Right lobe of liver (tissue), 6 donors: ENCODE measurements around the gene RNF113B. TPM values are rescaled to one million over a fixed set of nuclear protein-coding genes. Genes with fewer than 3 reads are reported as not detected.

Experiments
- ATAC-seq, 4 donors: fragments of 200-7000 bp; cut with Tn5 transposase; one replicate each; pipeline ENCODE4 v1.9.1; 2020; ENCODE audit warnings: mild to moderate bottlenecking in 4 of 4, moderate library complexity in 4 of 4
- DNase-seq, 3 donors: peaks; one replicate each; pipeline ENCODE4 v3.0.0-alpha.2; 2020
- H3K27ac ChIP-seq, 3 donors: fragments of 200-600 bp; one replicate each; pipeline ENCODE4 v1.8.0; 2022
- H3K27me3 ChIP-seq, 2 donors: fragments of 200-600 bp; one replicate each; pipeline ENCODE4 v1.8.0; 2022
- H3K36me3 ChIP-seq, 4 donors: fragments of 200-600 bp; sonication (generic) in 1 of 4; one replicate each; pipeline versions ENCODE4 v1.5.1 to v1.8.0; 2017 to 2022; ENCODE audit warnings: control low read depth in 1 of 4
- H3K4me1 ChIP-seq, 4 donors: fragments of 200-600 bp; sonication (generic) in 1 of 4; one replicate each; pipeline versions ENCODE4 v1.5.1 to v1.8.0; 2017 to 2022; ENCODE audit warnings: control low read depth in 1 of 4
- H3K4me3 ChIP-seq, 3 donors: fragments of 200-600 bp; one replicate each; pipeline ENCODE4 v1.8.0; 2022
- H3K9me3 ChIP-seq, 4 donors: fragments of 200-600 bp; sonication (generic) in 1 of 4; one replicate each; pipeline versions ENCODE4 v1.5.1 to v1.8.0; 2017 to 2022; ENCODE audit warnings: control low read depth in 1 of 4
- CTCF ChIP-seq, 4 donors: fragments of 200-600 bp in 3 of 4; fragments of 450-650 bp in 1 of 4; IDR thresholded peaks; one replicate each; pipeline versions ENCODE4 v1.5.1 to v1.8.0; 2016 to 2022; ENCODE audit warnings: antibody characterized with exemption in 4 of 4, mild to moderate bottlenecking in 2 of 4
- POLR2A ChIP-seq: fragments of 450-650 bp; IDR thresholded peaks from one replicate; pipeline ENCODE4 v1.6.1; 2017; ENCODE audit warnings: antibody characterized with exemption, mild to moderate bottlenecking
- WGBS: methylation state at CpG from one replicate; pipeline ENCODE4 v1.1.6; 2018; ENCODE audit warnings: low coverage, low lambda C conversion rate; ENCODE audit not compliant: insufficient coverage; ENCODE audit errors: missing lambda C conversion rate; 5-methylcytosine and 5-hydroxymethylcytosine counted together
- intact Hi-C, 2 donors: fragments of 100-400 bp; cut with DNase I; formaldehyde crosslinking; loops; one replicate each; pipeline versions ENCODE4 v1.11.2 to v1.14.1; 2022
- long read RNA-seq: library from polyadenylated mRNA; unstranded; transcript quantifications from one replicate; pipeline ENCODE4 v2.0.0, GENCODE V29; 2019
- total RNA-seq, 6 experiments: library from RNA; depleted of rRNA in 2 of 6; stranded (reverse); fragments of >200 nt in 2 of 6; fragmentation: NEBNext Ultra II Directional in 3 of 6; extraction: Animal tissue kit (Norgen Biotek cat#: 25700) in 3 of 6; gene quantifications; one replicate each; pipeline versions ENCODE4 v1.1.0 to v1.2.4, GENCODE V29; 2016 to 2023
- donor health status: DM: no; HTN: yes; CAD: no.
- donor health status: DM: no; HTN: no; CAD: no.
- donor health status: DM: no; HTN: no; CAD: no.
- donor health status: DM: no; HTN: yes; CAD: no.
- donor health status: DM: no; HTN: yes; CAD: no.

Gene RNF113B
- total RNA-seq: not detected
- long read RNA-seq: 0 reads

GRCh38 chr13:98176777-98177608 is at the start of gene RNF113B:
TSS of gene RNF113B (minus strand) at chr13:98177269. CDS start at chr13:98177236, 33 bp downstream.
- DNase-seq (no peak), ATAC-seq (no peak)
- no peaks in the 10 kb centered on the region for H3K36me3 ChIP-seq
- H3K9me3 ChIP-seq: no peaks in the 10 kb centered on the region
- H3K27me3 ChIP-seq: no peaks in the 10 kb centered on the region
- TF ChIP-seq CTCF (IDR thresholded peaks at IDR 0.05) (no peak), POLR2A (no peak)
- H3K4me1 ChIP-seq: peaks cover 0 to 34% (median 20%) of the 10 kb centered on the region in 4 donors
- WGBS: 90% methylated on average over 15 of the region's 58 CpGs
- H3K27ac ChIP-seq: no peak within 1 kb of the TSS
- no peak within 1 kb of the TSS for H3K4me3 ChIP-seq
- intact Hi-C loops: no loop called here

- intact Hi-C loops: no loop called here
- ATAC-seq: no peak
- no peak overlapping the region for H3K4me3 ChIP-seq
- TF ChIP-seq POLR2A: no peak
- no peak for TF ChIP-seq CTCF (IDR thresholded peaks at IDR 0.05)
- no peak for DNase-seq
- H3K9me3 ChIP-seq: no peaks in the 10 kb centered on the region
- no peaks in the 10 kb centered on the region for H3K27me3 ChIP-seq
- H3K4me1 ChIP-seq: peaks cover 0 to 35% (median 7%) of the 10 kb centered on the region in 4 donors
- H3K36me3 ChIP-seq: no peaks in the 10 kb centered on the region
- 93% methylated on average over 5 of the region's 5 CpGs for WGBS
- no peak overlapping the region for H3K27ac ChIP-seq
Measured at GRCh38 chr13:98226496-98226895, 49.4 kb upstream of the RNF113B start.

GRCh38 chr13:98225036-98225940 is 48.2 kb upstream of the RNF113B start:
- ATAC-seq (peak; percentile 56 to 81 (median 75)), DNase-seq (no peak)
- Histone ChIP-seq H3K27ac (peak overlapping the region in 2 of 3 donors; percentile 33 to 51), H3K27me3 (no peaks in the 10 kb centered on the region), H3K4me1 (peaks cover 0 to 35% (median 9%) of the 10 kb centered on the region in 4 donors), H3K4me3 (no peak overlapping the region), H3K36me3 (no peaks in the 10 kb centered on the region), H3K9me3 (no peaks in the 10 kb centered on the region)
- intact Hi-C loops: no loop called here
- TF ChIP-seq CTCF (IDR thresholded peaks at IDR 0.05): no peak
- TF ChIP-seq POLR2A: no peak
- 57% methylated on average over 19 of the region's 20 CpGs for WGBS

- ATAC-seq: peak in 2 of 4 donors; percentile 13 to 25
- Histone ChIP-seq H3K4me1 (peaks cover 0 to 34% (median 9%) of the 10 kb centered on the region in 4 donors), H3K27me3 (no peaks in the 10 kb centered on the region), H3K36me3 (no peaks in the 10 kb centered on the region), H3K9me3 (no peaks in the 10 kb centered on the region), H3K4me3 (no peak overlapping the region), H3K27ac (no peak overlapping the region)
- no peak for DNase-seq
- TF ChIP-seq POLR2A (no peak), CTCF (IDR thresholded peaks at IDR 0.05) (no peak)
- 90% methylated on average over 3 of the region's 5 CpGs for WGBS
- intact Hi-C loops: no loop called here
Measured at GRCh38 chr13:98224557-98224956, 47.5 kb upstream of the RNF113B start.
